Fibroblast of the conjunctiva (primary cell): Measurements from ENCODE around the gene EID3.

Source experiments
- DNase-seq: peaks from one replicate; pipeline ENCODE4 v3.0.0-alpha.2; 2010; ENCODE audit warnings: low read depth

The EID3 gene

GRCh38 chr12:104340177-104340576 is 36.6 kb downstream of the EID3 start:
- no peak for DNase-seq

- DNase-seq = no peak
Measured at GRCh38 chr12:104340925-104341611, 37.5 kb downstream of the EID3 start.

- no peak for DNase-seq
Measured at GRCh38 chr12:104342147-104342546, 38.6 kb downstream of the EID3 start.

- no peak for DNase-seq
Measured at GRCh38 chr12:104342635-104343249, 39.2 kb downstream of the EID3 start.

GRCh38 chr12:104344682-104345081 is 41.1 kb downstream of the EID3 start:
- DNase-seq = no peak

- no peak for DNase-seq
Measured at GRCh38 chr12:104345234-104346066, 41.9 kb downstream of the EID3 start.

GRCh38 chr12:104347374-104348075 is 44.0 kb downstream of the EID3 start:
- no peak for DNase-seq

GRCh38 chr12:104348283-104348993 is 44.9 kb downstream of the EID3 start:
- no peak for DNase-seq

GRCh38 chr12:104348994-104349494 is 45.5 kb downstream of the EID3 start:
- DNase-seq = no peak

- no peak for DNase-seq
Measured at GRCh38 chr12:104350211-104351056, 46.9 kb downstream of the EID3 start.

- DNase-seq = no peak
Measured at GRCh38 chr12:104351057-104351983, 47.8 kb downstream of the EID3 start.

- no peak for DNase-seq
Measured at GRCh38 chr12:104352106-104352713, 48.7 kb downstream of the EID3 start.

- no peak for DNase-seq
Measured at GRCh38 chr12:104353012-104353981, 49.8 kb downstream of the EID3 start.

- DNase-seq = no peak
Measured at GRCh38 chr12:104354167-104354867, 50.8 kb downstream of the EID3 start.
